ENCODE measurements around the gene FOXP2. TPM values are rescaled to one million over a fixed set of nuclear protein-coding genes. Genes with fewer than 3 reads are reported as not detected.
A peak's percentile ranks its signal among the peaks of the same experiment; 100 is the strongest.

FOXP2 gene
- polyA plus RNA-seq, 1 donor, result 9.7 TPM

DNA sequence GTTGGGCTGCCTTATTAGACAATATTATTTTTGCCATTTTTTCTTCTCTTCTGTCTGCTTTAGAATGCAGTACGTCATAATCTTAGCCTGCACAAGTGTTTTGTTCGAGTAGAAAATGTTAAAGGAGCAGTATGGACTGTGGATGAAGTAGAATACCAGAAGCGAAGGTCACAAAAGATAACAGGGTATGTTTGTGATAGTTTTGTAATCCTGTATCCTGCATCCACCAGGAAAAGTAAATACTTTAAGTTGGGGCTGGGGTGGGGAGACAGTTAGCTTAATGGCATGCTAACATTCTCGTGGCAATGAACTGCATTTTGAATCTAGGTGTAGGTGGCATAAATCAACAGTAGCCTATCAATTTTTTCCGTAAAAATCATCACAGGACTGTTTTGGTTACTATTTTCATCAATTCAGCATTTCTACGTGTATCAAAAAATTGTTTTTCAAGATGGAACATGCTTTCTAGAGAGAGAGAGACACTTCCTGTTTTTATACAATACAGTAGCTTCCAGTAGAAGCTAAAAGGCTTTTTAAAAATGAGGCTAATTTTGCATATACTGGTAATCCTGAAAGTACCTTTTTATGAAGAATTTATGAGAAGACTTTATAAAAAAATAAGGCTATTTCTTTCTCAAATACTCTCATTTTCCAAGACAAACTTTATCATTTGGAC lies 247.5 kb downstream of the FOXP2 start:
- Histone ChIP-seq H3K27me3 (ENCODE audit: control insufficient read depth, insufficient read depth, low read length) (no peaks in the 10 kb centered on the region), H3K9me3 (ENCODE audit: control insufficient read depth, low read depth, low read length) (no peaks in the 10 kb centered on the region), H3K4me1 (ENCODE audit: control insufficient read depth, insufficient read depth, low read length) (no peaks in the 10 kb centered on the region), H3K27ac (ENCODE audit: low read length) (no peak overlapping the region), H3K4me3 (ENCODE audit: low read length) (no peak overlapping the region), H3K36me3 (ENCODE audit: control insufficient read depth, insufficient read depth, low read length) (peaks cover 9% of the 10 kb centered on the region)
- 37% methylated on average over 2 of the region's 6 CpGs for WGBS (ENCODE audit: insufficient coverage, low lambda C conversion rate)
- no peak for DNase-seq

DNA sequence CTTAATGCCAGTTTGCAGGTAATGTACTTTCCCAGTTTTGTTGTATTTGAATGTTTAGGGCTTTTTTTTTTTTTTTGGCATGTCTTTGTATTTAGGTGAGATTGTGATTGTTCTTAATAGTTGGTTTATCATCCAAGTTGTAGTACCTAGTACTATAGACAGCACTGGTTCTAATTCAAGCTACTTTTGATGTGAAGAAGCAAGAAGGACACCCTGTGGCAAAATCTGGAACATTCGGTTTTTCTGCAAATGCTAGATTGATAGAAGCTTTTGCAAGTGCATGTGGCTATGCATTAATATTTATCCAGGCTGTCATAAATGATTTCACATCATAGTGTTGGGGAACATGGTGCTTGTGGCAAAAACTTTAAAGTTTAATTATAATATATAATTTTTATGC lies 248.9 kb downstream of the FOXP2 start:
- Histone ChIP-seq H3K4me1 (ENCODE audit: control insufficient read depth, insufficient read depth, low read length) (no peaks in the 10 kb centered on the region), H3K27ac (ENCODE audit: low read length) (no peak overlapping the region), H3K27me3 (ENCODE audit: control insufficient read depth, insufficient read depth, low read length) (no peaks in the 10 kb centered on the region), H3K4me3 (ENCODE audit: low read length) (no peak overlapping the region), H3K9me3 (ENCODE audit: control insufficient read depth, low read depth, low read length) (no peaks in the 10 kb centered on the region), H3K36me3 (ENCODE audit: control insufficient read depth, insufficient read depth, low read length) (peaks cover 6% of the 10 kb centered on the region)
- WGBS (ENCODE audit: insufficient coverage, low lambda C conversion rate), result 33% methylated on average over 1 of the region's 1 CpG
- peak in 1 of 2 donors; percentile 34 for DNase-seq

DNA sequence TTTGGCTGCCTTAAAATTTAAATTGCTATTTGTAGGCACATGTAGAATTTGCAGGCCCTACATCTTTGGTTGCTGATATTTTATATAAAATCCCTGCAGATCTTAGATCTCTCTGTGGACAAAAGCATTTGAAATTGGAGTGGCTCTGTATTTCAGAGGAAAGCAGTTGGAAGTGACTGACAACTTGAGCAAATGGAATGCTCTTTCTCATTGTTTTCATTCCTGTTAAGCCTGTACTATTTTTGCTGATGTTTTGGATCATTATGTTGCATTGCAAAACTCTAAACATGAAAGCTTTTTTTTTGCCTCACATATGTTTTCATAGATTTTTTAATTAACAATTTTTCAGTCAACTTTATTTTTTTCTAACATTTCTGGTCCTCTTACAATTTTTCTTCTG lies 256.1 kb downstream of the FOXP2 start:
- H3K27ac ChIP-seq (ENCODE audit: low read length), result no peak overlapping the region
- H3K9me3 ChIP-seq (ENCODE audit: control insufficient read depth, low read depth, low read length), result no peaks in the 10 kb centered on the region
- no peaks in the 10 kb centered on the region for H3K36me3 ChIP-seq (ENCODE audit: control insufficient read depth, insufficient read depth, low read length)
- no peak overlapping the region for H3K4me3 ChIP-seq (ENCODE audit: low read length)
- H3K27me3 ChIP-seq (ENCODE audit: control insufficient read depth, insufficient read depth, low read length), result no peaks in the 10 kb centered on the region
- no peak for DNase-seq
- no peaks in the 10 kb centered on the region for H3K4me1 ChIP-seq (ENCODE audit: control insufficient read depth, insufficient read depth, low read length)

DNA sequence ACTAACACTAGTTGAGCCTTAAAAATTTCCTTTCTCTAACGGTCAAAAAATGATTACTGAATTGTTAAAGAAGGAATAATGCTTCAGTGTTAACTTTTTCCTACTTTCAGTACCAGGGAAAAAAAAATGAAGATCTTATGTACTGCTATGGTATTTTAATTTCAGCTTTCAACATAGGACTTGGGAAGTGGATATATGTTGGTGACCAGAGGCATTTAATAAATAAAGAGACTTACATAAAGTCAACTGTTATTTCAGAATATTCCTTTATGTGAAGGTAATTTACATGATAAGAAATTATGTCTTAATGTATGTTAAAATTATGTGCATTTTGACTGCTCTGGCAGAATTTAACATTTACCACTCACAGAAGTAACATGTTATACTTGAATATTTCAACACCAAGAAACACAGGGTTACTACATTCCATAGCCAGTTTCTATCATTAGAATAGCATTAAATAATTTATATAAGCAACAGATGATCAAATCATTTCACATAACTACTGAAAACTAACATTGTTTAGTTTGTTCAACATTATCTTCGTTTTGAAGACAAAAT lies 257.0 kb downstream of the FOXP2 start:
- Histone ChIP-seq H3K9me3 (ENCODE audit: control insufficient read depth, low read depth, low read length) (no peaks in the 10 kb centered on the region), H3K27me3 (ENCODE audit: control insufficient read depth, insufficient read depth, low read length) (no peaks in the 10 kb centered on the region), H3K4me1 (ENCODE audit: control insufficient read depth, insufficient read depth, low read length) (no peaks in the 10 kb centered on the region), H3K4me3 (ENCODE audit: low read length) (no peak overlapping the region), H3K27ac (ENCODE audit: low read length) (no peak overlapping the region), H3K36me3 (ENCODE audit: control insufficient read depth, insufficient read depth, low read length) (no peaks in the 10 kb centered on the region)
- DNase-seq, result no peak
- 83% methylated on average over 1 of the region's 2 CpGs for whole genome bisulfite sequencing (ENCODE audit: insufficient coverage, low lambda C conversion rate)

DNA sequence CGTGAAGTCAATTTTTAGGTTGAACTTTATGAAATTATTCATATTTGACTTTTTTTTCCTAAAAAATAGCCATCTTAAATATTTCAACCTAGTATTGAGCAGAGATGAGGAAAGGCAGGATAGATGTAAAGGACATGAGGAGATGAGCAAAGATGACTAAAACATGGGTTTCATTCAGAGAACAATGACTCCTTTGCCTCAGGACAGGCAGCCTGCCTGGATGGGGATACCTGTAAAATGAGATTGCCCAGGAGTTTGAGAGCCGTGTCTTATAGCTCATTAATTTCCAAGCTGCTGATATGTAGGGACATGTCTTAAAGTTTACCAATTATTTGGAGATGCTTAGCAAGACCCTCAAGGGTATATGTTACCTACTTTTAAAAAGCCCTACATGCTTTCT lies 263.5 kb downstream of the FOXP2 start:
- H3K27ac ChIP-seq (ENCODE audit: low read length), result no peak overlapping the region
- H3K27me3 ChIP-seq (ENCODE audit: control insufficient read depth, insufficient read depth, low read length), result no peaks in the 10 kb centered on the region
- H3K4me3 ChIP-seq (ENCODE audit: low read length), result no peak overlapping the region
- H3K9me3 ChIP-seq (ENCODE audit: control insufficient read depth, low read depth, low read length), result no peaks in the 10 kb centered on the region
- no peaks in the 10 kb centered on the region for H3K4me1 ChIP-seq (ENCODE audit: control insufficient read depth, insufficient read depth, low read length)
- DNase-seq, result no peak
- no peaks in the 10 kb centered on the region for H3K36me3 ChIP-seq (ENCODE audit: control insufficient read depth, insufficient read depth, low read length)
- WGBS (ENCODE audit: insufficient coverage, low lambda C conversion rate), result 100% methylated on average over 1 of the region's 2 CpGs

DNA sequence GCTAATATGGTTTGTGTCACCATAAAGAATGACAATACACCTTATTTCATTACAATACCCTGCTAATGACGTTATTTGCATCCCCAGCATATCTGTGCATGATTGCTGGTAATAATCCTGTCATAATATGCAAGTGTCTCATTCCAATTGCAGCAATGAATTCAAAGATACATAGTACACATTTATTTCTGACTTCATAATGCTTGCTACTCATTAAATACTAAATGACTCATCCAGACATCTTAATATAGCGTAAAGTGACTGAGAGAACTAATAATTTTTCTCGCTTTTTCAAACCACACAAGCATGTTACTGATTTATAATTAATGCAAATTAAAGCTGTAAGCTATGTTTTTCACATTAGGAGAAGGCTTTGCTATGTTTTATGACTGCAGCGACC lies 272.6 kb downstream of the FOXP2 start:
- Histone ChIP-seq H3K9me3 (ENCODE audit: control insufficient read depth, low read depth, low read length) (no peaks in the 10 kb centered on the region), H3K4me3 (ENCODE audit: low read length) (no peak overlapping the region), H3K4me1 (ENCODE audit: control insufficient read depth, insufficient read depth, low read length) (no peaks in the 10 kb centered on the region), H3K36me3 (ENCODE audit: control insufficient read depth, insufficient read depth, low read length) (peaks cover 2% of the 10 kb centered on the region), H3K27ac (ENCODE audit: low read length) (no peak overlapping the region), H3K27me3 (ENCODE audit: control insufficient read depth, insufficient read depth, low read length) (no peaks in the 10 kb centered on the region)
- DNase-seq, result no peak
- WGBS (ENCODE audit: insufficient coverage, low lambda C conversion rate), result 96% methylated on average over 3 of the region's 4 CpGs

DNA sequence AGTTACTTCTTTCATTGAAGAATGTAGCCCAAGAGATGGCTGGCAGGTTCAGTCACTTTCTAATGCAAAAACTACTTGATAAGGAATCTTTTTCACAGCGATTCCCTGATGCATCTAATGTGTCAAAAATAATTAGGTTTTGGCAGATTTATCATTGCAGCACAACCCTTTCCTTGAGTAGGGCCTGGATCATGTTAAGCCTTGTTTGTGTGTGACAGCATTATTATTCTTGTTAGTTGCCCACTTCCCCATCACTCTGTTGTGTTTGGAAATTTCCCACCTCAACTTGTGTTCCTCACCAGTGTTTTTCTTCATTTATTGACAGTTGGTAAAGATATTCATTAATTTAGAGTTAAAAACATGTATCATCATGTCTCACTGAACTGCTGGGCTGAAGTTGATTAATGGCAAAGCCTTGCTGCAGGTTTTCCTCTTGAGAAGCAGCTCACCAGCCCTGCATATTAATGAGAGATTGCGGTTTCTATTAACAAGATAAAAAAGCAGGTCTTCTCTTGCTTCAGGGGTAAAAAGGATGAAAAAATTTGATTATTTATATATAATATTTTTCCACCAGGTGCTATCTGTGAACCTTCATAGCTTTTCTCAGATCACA lies 273.9 kb downstream of the FOXP2 start:
- Histone ChIP-seq H3K4me1 (ENCODE audit: control insufficient read depth, insufficient read depth, low read length) (no peaks in the 10 kb centered on the region), H3K27ac (ENCODE audit: low read length) (no peak overlapping the region), H3K4me3 (ENCODE audit: low read length) (no peak overlapping the region), H3K9me3 (ENCODE audit: control insufficient read depth, low read depth, low read length) (no peaks in the 10 kb centered on the region), H3K27me3 (ENCODE audit: control insufficient read depth, insufficient read depth, low read length) (no peaks in the 10 kb centered on the region), H3K36me3 (ENCODE audit: control insufficient read depth, insufficient read depth, low read length) (peaks cover 2% of the 10 kb centered on the region)
- DNase-seq, result no peak
- WGBS (ENCODE audit: insufficient coverage, low lambda C conversion rate), result 80% methylated on average over 1 of the region's 2 CpGs

DNA sequence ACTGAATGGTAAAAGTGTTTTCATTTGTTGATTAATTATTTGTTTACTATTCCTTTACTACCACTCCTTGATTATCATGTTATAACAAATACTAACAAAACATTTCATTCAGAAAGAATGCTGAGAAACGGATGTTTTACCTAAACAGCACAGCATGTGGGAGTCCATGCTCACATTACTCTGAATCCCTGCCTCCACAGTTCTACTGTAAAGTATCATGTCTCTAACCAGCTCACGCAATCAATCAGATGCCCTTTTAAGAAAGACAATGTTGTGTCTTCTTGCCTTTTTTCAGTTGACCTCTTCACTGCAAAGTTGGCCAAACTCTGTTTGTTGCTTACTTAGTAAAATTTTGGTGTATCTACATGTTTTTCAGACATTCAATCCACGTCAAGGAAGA lies 274.8 kb downstream of the FOXP2 start:
- DNase-seq, result no peak
- H3K9me3 ChIP-seq (ENCODE audit: control insufficient read depth, low read depth, low read length), result no peaks in the 10 kb centered on the region
- H3K27me3 ChIP-seq (ENCODE audit: control insufficient read depth, insufficient read depth, low read length), result no peaks in the 10 kb centered on the region
- no peak overlapping the region for H3K27ac ChIP-seq (ENCODE audit: low read length)
- H3K4me1 ChIP-seq (ENCODE audit: control insufficient read depth, insufficient read depth, low read length), result no peaks in the 10 kb centered on the region
- no peak overlapping the region for H3K4me3 ChIP-seq (ENCODE audit: low read length)
- 100% methylated on average over 1 of the region's 3 CpGs for WGBS (ENCODE audit: insufficient coverage, low lambda C conversion rate)
- peaks cover 2% of the 10 kb centered on the region for H3K36me3 ChIP-seq (ENCODE audit: control insufficient read depth, insufficient read depth, low read length)

DNA sequence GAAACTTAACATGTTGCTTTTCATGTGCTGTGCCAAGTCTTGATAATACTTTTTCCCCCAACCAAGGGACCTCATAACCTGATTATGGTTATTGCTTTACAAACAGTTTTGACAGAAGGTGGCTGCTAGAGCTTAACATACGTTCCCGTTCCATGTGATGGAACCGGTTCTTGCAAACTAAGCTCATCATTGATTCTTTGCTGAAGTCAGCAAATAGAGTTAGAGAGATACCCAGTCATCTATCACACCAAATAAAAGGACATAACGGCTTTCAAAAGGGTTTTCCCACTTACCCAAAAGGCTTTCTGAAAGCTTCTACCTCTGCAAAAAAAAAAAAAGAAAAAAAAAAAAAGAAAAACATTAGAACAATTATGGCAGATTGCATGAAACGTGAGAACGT lies 277.0 kb downstream of the FOXP2 start:
- H3K27ac ChIP-seq (ENCODE audit: low read length), result no peak overlapping the region

DNA sequence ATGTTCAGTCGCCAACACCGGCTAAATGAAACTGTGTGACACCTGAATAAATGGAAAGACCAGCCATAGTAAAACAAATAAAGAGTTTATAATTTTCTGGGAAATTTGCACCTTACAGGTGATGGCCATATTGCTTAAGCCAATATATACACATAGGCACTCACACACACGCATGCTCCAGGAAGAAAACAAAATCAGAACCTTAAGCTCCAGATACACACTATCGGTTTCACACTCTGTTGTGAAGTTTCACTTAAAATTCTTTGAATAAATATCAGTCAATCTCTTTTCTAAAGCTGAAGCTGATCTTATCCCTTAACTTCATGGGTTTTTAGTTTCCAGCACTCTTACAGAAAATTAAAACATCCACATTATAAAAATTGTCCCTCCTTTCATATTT lies 280.6 kb downstream of the FOXP2 start:
- H3K27ac ChIP-seq (ENCODE audit: low read length), result no peak overlapping the region
- H3K4me3 ChIP-seq (ENCODE audit: low read length), result no peak overlapping the region
- H3K27me3 ChIP-seq (ENCODE audit: control insufficient read depth, insufficient read depth, low read length), result no peaks in the 10 kb centered on the region
- 73% methylated on average over 3 of the region's 4 CpGs for WGBS (ENCODE audit: insufficient coverage, low lambda C conversion rate)
- H3K36me3 ChIP-seq (ENCODE audit: control insufficient read depth, insufficient read depth, low read length), result peaks cover 2% of the 10 kb centered on the region
- H3K9me3 ChIP-seq (ENCODE audit: control insufficient read depth, low read depth, low read length), result no peaks in the 10 kb centered on the region
- no peak for DNase-seq
- H3K4me1 ChIP-seq (ENCODE audit: control insufficient read depth, insufficient read depth, low read length), result no peaks in the 10 kb centered on the region

More for the DNA sequence above, 277.0 kb downstream of the FOXP2 start:
- H3K4me1 ChIP-seq (ENCODE audit: control insufficient read depth, insufficient read depth, low read length), result no peaks in the 10 kb centered on the region
- peaks cover 2% of the 10 kb centered on the region for H3K36me3 ChIP-seq (ENCODE audit: control insufficient read depth, insufficient read depth, low read length)
- no peak for DNase-seq
- WGBS (ENCODE audit: insufficient coverage, low lambda C conversion rate), result 57% methylated on average over 4 of the region's 6 CpGs
- H3K4me3 ChIP-seq (ENCODE audit: low read length), result no peak overlapping the region
- no peaks in the 10 kb centered on the region for H3K9me3 ChIP-seq (ENCODE audit: control insufficient read depth, low read depth, low read length)
- H3K27me3 ChIP-seq (ENCODE audit: control insufficient read depth, insufficient read depth, low read length), result no peaks in the 10 kb centered on the region

All from large intestine (tissue), 3 donors.